Measurements from ENCODE around the gene TTLL5. TPM values are rescaled to one million over a fixed set of nuclear protein-coding genes. Genes with fewer than 3 reads are reported as not detected.

TTLL5 gene
- total and polyA plus RNA-seq, 3 experiments from 2014 or later, result 12.5 to 35.1 (median 33.7) TPM

- no peaks in the 10 kb centered on the region for H3K4me1 ChIP-seq (ENCODE audit: insufficient read depth, low read length)
- ChIA-PET CTCF (no interaction called here), POLR2A (no interaction called here)
- no peaks in the 10 kb centered on the region for H3K4me1 Mint-ChIP-seq
- no peaks in the 10 kb centered on the region for H3K27me3 Mint-ChIP-seq
- H3K4me3 ChIP-seq (ENCODE audit: low read length), result no peak overlapping the region
- H3K27me3 ChIP-seq (ENCODE audit: insufficient read depth, low read length, poor library complexity, severe bottlenecking), result no peaks in the 10 kb centered on the region
- H3K4me3 Mint-ChIP-seq, result no peak overlapping the region
- DNase-seq, result no peak
- H3K9me3 Mint-ChIP-seq, result no peaks in the 10 kb centered on the region
- H3K27ac ChIP-seq (ENCODE audit: low read depth, low read length), result no peak overlapping the region
- peak overlapping the region in 1 of 8 donors; percentile 15 for H3K27ac Mint-ChIP-seq
- H3K9me3 ChIP-seq (ENCODE audit: low read length), result no peaks in the 10 kb centered on the region
- peaks cover 9% of the 10 kb centered on the region for H3K36me3 ChIP-seq (ENCODE audit: insufficient read depth, low read length)
- peaks cover 11 to 71% (median 25%) of the 10 kb centered on the region in 3 donors for H3K36me3 Mint-ChIP-seq
Observed at GRCh38 chr14:75703467-75703866, 42.4 kb downstream of the TTLL5 start.

DNA sequence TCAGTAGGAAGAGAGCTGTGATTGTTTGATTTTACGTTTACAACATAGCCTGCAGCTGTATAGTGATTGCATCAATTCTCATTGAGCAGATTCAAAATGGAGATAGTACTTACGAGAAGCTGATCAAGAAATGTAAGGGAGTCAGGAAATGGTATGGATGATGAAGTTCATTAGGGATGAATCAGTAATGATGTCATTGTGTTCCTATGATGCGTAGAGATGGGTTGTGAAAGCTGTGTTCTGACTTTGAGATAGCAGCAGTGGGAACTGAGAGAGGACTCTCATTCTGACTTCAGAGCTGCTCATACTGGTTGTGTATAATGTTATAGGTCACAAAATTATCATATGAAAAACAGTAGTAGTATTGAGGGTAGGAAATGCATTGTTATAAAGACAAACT is 44.0 kb downstream of the TTLL5 start:
- Mint-ChIP-seq H3K27ac (peak overlapping the region in 1 of 8 donors; percentile 91), H3K36me3 (peaks cover 5 to 62% (median 19%) of the 10 kb centered on the region in 3 donors), H3K4me1 (no peaks in the 10 kb centered on the region), H3K9me3 (no peaks in the 10 kb centered on the region), H3K27me3 (no peaks in the 10 kb centered on the region), H3K4me3 (no peak overlapping the region)
- no peaks in the 10 kb centered on the region for H3K27me3 ChIP-seq (ENCODE audit: insufficient read depth, low read length, poor library complexity, severe bottlenecking)
- ChIA-PET CTCF (interaction anchor here (1.0 to 2.1 kb wide), 3 partner anchors 17 to 281 kb away, joined by 3 to 7 read pairs (median 4); partner anchors contain the start of genes IFT43 and TGFB3), POLR2A (no interaction called here)
- H3K4me1 ChIP-seq (ENCODE audit: insufficient read depth, low read length), result no peaks in the 10 kb centered on the region
- no peaks in the 10 kb centered on the region for H3K9me3 ChIP-seq (ENCODE audit: low read length)
- no peaks in the 10 kb centered on the region for H3K36me3 ChIP-seq (ENCODE audit: insufficient read depth, low read length)
- DNase-seq, result no peak
- H3K4me3 ChIP-seq (ENCODE audit: low read length), result no peak overlapping the region
- H3K27ac ChIP-seq (ENCODE audit: low read depth, low read length), result no peak overlapping the region

DNA sequence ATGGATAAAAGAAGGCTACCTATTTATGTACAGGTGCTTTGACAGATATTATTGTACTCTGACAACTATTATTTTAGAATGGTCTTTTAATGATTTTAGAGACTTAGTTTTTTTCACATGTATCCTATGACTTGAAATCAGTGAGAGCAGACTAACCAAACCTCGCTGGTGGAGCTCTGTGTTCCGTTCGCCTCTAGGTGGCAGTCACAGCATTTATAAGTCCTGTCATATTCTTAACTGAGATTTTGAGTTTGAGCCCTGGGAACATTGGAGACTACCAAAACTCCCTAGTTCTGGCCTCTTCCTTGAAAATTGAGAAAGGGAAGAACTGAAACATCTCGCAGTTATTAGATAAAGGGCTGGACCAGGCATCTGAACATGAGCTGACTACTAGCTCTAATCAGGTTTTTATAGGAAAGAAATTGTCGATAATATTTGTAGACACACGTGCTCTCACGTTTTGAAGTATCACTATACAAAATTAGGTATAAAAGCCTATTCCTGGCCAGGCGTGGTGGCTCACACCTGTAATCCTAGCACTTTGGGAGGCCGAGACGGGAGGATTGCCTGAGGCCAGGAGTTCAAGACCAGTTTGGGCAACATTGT is 48.3 kb downstream of the TTLL5 start:
- CTCF ChIA-PET, result interaction anchor here (0.6 to 7.7 kb wide), 10 partner anchors 9 to 280 kb away, joined by 3 to 71 read pairs (median 4); partner anchors contain the start of genes IFT43 and TGFB3

GRCh38 chr14:75711105-75711795 is 50.2 kb downstream of the TTLL5 start:
- Mint-ChIP-seq H3K27me3 (no peaks in the 10 kb centered on the region), H3K9me3 (no peaks in the 10 kb centered on the region), H3K4me3 (no peak overlapping the region), H3K27ac (no peak overlapping the region), H3K36me3 (peaks cover 0 to 26% (median 7%) of the 10 kb centered on the region in 3 donors), H3K4me1 (no peaks in the 10 kb centered on the region)
- ChIA-PET CTCF (interaction anchor here (1.3 to 7.7 kb wide), 3 partner anchors 195 to 272 kb away, joined by 3 to 71 read pairs (median 6); partner anchors contain the start of genes IFT43 and TGFB3), POLR2A (no interaction called here)
- Histone ChIP-seq H3K27me3 (ENCODE audit: insufficient read depth, low read length, poor library complexity, severe bottlenecking) (no peaks in the 10 kb centered on the region), H3K9me3 (ENCODE audit: low read length) (no peaks in the 10 kb centered on the region), H3K27ac (ENCODE audit: low read depth, low read length) (no peak overlapping the region), H3K4me3 (ENCODE audit: low read length) (no peak overlapping the region), H3K4me1 (ENCODE audit: insufficient read depth, low read length) (no peaks in the 10 kb centered on the region), H3K36me3 (ENCODE audit: insufficient read depth, low read length) (no peaks in the 10 kb centered on the region)
- no peak for DNase-seq

More for the DNA sequence above, 48.3 kb downstream of the TTLL5 start:
- no peaks in the 10 kb centered on the region for H3K27me3 Mint-ChIP-seq
- no peak overlapping the region for H3K4me3 Mint-ChIP-seq
- peaks cover 0 to 40% (median 17%) of the 10 kb centered on the region in 3 donors for H3K36me3 Mint-ChIP-seq
- Histone ChIP-seq H3K27me3 (ENCODE audit: insufficient read depth, low read length, poor library complexity, severe bottlenecking) (no peaks in the 10 kb centered on the region), H3K4me1 (ENCODE audit: insufficient read depth, low read length) (no peaks in the 10 kb centered on the region), H3K36me3 (ENCODE audit: insufficient read depth, low read length) (no peaks in the 10 kb centered on the region), H3K9me3 (ENCODE audit: low read length) (no peaks in the 10 kb centered on the region), H3K27ac (ENCODE audit: low read depth, low read length) (no peak overlapping the region), H3K4me3 (ENCODE audit: low read length) (no peak overlapping the region)
- POLR2A ChIA-PET, result interaction anchor here (0.6 to 1.4 kb wide), 2 partner anchors 233 to 274 kb away, joined by 4 to 7 read pairs; no protein-coding TSS in a partner anchor
- DNase-seq, result peak; percentile 15 to 60 (median 33)
- H3K9me3 Mint-ChIP-seq, result no peaks in the 10 kb centered on the region
- H3K27ac Mint-ChIP-seq, result no peak overlapping the region
- H3K4me1 Mint-ChIP-seq, result no peaks in the 10 kb centered on the region

DNA sequence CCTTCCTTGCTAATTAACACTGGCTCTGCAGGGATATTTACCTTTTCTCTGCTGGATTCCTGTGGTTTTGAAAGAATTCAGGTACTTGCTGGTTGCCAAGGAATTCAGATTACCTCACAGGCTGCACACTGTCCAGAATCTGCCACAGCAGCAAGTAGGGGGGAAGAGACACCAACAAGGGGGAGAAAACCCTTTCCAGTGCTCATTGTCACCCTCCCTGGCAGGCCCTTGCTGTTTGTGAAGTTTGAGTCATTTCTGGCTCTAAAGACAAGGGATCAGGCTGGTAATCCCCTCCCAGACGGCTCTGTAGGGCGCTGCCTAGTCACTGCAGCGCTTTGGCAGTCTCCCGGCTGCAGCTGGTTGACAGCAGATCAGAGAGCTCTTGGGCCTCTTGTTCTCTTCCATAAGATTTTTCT is 50.8 kb downstream of the TTLL5 start:
- POLR2A ChIA-PET, result no interaction called here

GRCh38 chr14:75714991-75715390 is 53.9 kb downstream of the TTLL5 start:
- CTCF ChIA-PET, result no interaction called here
- Histone ChIP-seq H3K27me3 (ENCODE audit: insufficient read depth, low read length, poor library complexity, severe bottlenecking) (no peaks in the 10 kb centered on the region), H3K9me3 (ENCODE audit: low read length) (no peaks in the 10 kb centered on the region), H3K4me3 (ENCODE audit: low read length) (no peak overlapping the region), H3K27ac (ENCODE audit: low read depth, low read length) (no peak overlapping the region), H3K4me1 (ENCODE audit: insufficient read depth, low read length) (no peaks in the 10 kb centered on the region), H3K36me3 (ENCODE audit: insufficient read depth, low read length) (peaks cover 4% of the 10 kb centered on the region)
- Mint-ChIP-seq H3K27me3 (no peaks in the 10 kb centered on the region), H3K9me3 (no peaks in the 10 kb centered on the region), H3K4me3 (no peak overlapping the region), H3K27ac (no peak overlapping the region), H3K36me3 (peaks cover 0 to 41% (median 14%) of the 10 kb centered on the region in 3 donors), H3K4me1 (no peaks in the 10 kb centered on the region)
- POLR2A ChIA-PET, result no interaction called here
- no peak for DNase-seq

More for the DNA sequence above, 50.8 kb downstream of the TTLL5 start:
- H3K4me1 ChIP-seq (ENCODE audit: insufficient read depth, low read length), result no peaks in the 10 kb centered on the region
- no peaks in the 10 kb centered on the region for H3K36me3 ChIP-seq (ENCODE audit: insufficient read depth, low read length)
- H3K4me3 ChIP-seq (ENCODE audit: low read length), result no peak overlapping the region
- H3K27me3 Mint-ChIP-seq, result no peaks in the 10 kb centered on the region
- H3K4me1 Mint-ChIP-seq, result no peaks in the 10 kb centered on the region
- H3K9me3 Mint-ChIP-seq, result no peaks in the 10 kb centered on the region
- no peaks in the 10 kb centered on the region for H3K27me3 ChIP-seq (ENCODE audit: insufficient read depth, low read length, poor library complexity, severe bottlenecking)
- no peak overlapping the region for H3K27ac ChIP-seq (ENCODE audit: low read depth, low read length)
- no peak for DNase-seq
- CTCF ChIA-PET, result interaction anchor here (1.3 to 7.7 kb wide), 2 partner anchors 267 to 272 kb away, joined by 3 to 71 read pairs; partner anchors contain the start of genes IFT43 and TGFB3
- H3K36me3 Mint-ChIP-seq, result peaks cover 0 to 29% (median 7%) of the 10 kb centered on the region in 3 donors
- no peak overlapping the region for H3K4me3 Mint-ChIP-seq
- no peaks in the 10 kb centered on the region for H3K9me3 ChIP-seq (ENCODE audit: low read length)
- no peak overlapping the region for H3K27ac Mint-ChIP-seq

DNA sequence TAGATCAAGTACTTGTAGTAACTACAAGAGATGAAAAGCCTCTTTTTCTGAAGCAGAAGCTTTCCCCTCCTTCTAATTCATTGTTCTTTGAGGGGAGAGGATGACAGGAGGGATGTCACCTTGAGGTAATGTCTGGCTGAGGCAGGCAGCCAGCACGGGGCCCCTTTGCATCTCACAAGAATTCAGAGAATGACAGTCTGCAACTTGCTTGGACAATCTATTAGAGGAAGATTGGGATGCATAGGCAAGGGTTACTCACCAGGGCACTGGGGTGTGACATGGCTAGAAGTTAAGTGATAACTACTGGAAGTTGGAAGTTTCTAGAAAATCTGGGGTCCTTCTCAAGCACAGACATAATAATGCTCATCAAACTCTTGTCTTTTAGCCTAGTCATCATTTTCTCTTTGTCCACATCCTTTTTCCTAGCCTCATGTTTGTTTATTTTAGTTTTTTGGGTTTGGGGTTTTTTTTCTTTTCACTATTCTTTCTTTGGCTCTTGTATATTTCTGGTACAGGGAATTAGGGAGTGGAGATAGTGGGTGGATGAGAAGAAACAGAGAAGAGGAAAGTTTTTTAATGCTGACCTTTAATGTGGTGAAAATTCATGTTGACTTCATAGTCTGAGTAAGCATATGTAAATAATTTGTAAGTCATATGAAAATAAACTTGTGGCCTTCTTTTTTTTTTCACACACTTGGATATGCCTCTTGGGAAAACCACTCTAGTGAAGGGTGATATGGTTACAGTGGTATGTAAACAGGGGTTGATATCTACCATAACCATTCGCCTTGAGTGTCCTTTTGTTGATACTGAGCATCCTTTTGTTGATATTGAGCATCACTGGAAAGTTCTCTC is 55.1 kb downstream of the TTLL5 start:
- POLR2A ChIA-PET, result no interaction called here

More for the DNA sequence above, 55.1 kb downstream of the TTLL5 start:
- no peak overlapping the region for H3K27ac ChIP-seq (ENCODE audit: low read depth, low read length)
- no peaks in the 10 kb centered on the region for H3K9me3 ChIP-seq (ENCODE audit: low read length)
- CTCF ChIA-PET, result no interaction called here
- no peak for DNase-seq
- Mint-ChIP-seq H3K4me1 (no peaks in the 10 kb centered on the region), H3K36me3 (peaks cover 2 to 48% (median 19%) of the 10 kb centered on the region in 3 donors), H3K4me3 (no peak overlapping the region), H3K27ac (peak overlapping the region in 1 of 8 donors; percentile 6), H3K27me3 (no peaks in the 10 kb centered on the region), H3K9me3 (no peaks in the 10 kb centered on the region)
- no peaks in the 10 kb centered on the region for H3K4me1 ChIP-seq (ENCODE audit: insufficient read depth, low read length)
- H3K4me3 ChIP-seq (ENCODE audit: low read length), result no peak overlapping the region
- no peaks in the 10 kb centered on the region for H3K27me3 ChIP-seq (ENCODE audit: insufficient read depth, low read length, poor library complexity, severe bottlenecking)
- H3K36me3 ChIP-seq (ENCODE audit: insufficient read depth, low read length), result peaks cover 4% of the 10 kb centered on the region
